HG02943 (cell line): ENCODE measurements around the gene GLI3.
A peak's percentile ranks its signal among the peaks of the same experiment; 100 is the strongest.

Experiments used
- ATAC-seq: cut with Tn5 transposase; IDR thresholded peaks from one replicate; pipeline ENCODE4 v1.9.1; 2021; ENCODE audit warnings: mild to moderate bottlenecking, low read depth, moderate library complexity; ENCODE audit not compliant: unreplicated experiment

Gene GLI3

DNA sequence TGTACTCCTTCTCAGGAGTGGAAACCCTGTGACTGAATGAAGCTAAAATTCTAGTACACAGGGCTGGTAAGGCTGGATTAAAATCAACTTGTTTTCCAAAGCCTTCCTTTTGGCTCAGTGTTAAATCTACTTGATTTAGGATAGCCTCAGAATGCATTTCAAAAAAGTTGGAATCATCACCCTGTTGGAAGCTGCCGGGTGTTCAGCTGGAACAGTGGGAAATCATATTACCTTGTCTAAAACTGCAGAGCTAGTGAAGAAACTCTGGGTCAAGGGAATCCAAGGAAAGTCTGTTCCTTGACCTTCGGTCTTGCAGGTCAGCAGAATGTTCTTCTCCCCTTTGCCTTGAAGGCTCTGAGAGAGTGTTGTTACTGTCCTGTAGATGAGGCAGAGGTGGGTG, 282.0 kb downstream of the GLI3 start:
- no peak for ATAC-seq

DNA sequence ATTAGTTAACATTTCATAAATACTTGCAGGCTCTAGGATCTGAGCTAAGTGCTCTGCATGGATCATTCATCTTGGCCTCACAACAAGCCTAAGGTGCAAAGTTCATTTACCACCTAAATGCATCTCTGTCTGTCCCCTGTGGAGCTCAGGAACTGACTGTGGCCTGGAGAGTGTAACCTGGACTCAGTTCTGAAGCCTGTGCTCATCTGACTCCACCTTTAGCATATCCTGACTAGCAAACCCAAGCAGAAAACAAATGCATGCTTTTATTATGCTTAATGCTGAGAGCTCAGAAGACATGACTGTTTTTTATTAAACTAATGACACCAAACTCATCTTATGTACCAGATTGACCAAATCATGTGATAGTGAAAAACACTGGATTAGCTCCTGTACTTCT, 288.5 kb downstream of the GLI3 start:
- ATAC-seq, result no peak

DNA sequence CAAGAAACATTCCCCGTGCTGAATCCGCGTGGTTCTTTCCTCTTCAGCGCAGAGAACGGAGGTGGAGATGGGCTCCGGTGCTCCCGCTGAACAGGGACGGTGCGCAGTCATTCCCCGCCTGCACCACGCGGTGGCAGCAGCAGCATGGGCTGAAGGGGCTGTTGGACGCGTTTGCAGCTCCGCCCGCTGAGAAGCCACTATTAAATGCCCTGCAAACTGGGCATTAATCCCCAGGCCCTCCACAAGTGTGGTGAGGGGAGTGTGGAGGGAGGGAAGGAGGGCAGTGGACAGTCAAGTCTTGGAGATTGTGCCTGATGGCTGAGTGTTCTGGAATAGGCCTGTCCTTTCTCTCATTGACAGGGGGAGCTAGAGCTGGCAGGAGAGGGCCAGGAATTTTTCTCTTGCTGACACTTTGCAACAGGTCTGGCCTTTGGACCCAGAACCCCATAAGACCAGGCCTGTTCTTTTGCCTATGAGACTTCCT, 293.9 kb downstream of the GLI3 start:
- ATAC-seq, result peak; percentile 84

DNA sequence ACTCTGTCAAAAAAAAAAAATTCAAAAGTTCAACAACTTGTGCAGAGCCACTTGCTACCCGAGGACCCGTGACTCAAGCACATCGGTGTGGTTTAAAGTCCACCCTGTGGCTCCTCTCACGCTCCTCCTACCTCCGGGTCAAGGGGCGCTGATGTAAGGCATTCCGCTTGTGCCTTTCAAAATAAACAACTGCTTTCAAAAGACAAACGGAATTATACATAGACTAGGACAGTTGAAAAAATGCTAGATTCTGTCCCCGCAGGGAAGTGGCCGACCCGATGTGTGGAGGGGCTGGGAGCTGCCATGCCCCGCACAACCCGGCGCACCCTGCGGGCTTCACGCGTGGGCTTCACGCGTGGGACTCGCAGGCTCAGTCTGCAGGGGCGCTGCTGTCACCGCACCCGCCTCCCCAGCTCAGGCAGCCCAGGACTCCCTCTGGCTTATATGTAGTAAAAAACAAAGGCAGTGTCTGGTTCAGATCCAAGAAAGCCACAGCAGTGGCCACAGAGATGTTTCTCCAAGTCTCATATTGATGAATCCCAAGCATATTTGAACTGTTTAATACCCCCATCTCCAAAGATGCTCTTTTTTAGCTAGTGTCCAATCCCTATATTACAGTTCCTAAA, 294.4 kb downstream of the GLI3 start:
- ATAC-seq, result no peak

DNA sequence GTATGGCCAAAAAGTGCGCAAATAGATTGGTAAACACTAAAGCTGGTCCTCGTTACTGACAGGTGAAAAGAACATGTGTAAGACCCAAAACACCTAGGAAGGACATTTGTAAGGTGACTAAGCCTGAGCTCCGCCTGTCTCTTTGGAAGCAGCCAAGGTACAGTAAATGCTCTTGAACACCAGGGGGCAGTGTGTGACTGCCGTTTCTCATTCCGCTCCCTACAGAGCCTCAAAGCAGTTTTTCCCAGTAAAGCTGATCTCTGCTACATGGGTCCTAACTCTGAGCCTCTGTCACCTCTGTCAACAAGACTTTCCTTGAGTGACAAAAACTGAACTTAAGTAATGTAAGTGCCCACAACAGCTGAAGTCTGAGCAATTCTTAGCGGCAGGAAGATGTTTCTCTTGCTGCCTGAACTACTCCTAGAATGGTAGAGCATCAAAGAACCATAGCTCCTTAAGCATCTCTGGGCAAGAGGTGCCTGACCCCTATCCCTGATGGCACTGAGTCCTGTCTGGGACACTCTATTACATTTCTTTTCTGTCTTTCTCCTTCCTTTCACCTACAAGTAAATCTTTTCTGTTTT, 296.2 kb downstream of the GLI3 start:
- ATAC-seq, result peak; percentile 75

DNA sequence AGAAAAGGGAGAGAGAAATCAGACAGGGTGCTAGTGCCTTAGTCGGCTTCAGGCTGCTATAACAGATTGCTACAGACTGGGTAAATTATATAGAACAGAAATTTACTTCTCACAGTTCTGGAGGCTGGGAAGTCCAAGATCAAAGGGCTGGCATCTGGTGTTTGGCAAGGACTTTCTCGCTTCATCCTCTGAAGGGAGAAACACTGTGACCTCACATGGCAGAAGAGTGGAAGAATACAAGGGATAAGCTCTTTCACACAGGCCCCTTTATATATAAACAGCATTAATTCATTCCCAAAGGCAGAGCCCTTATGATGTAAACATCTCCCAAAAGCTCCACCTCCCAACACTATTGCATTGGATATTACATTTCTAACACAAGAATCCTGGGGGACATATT, 298.6 kb downstream of the GLI3 start:
- no peak for ATAC-seq

DNA sequence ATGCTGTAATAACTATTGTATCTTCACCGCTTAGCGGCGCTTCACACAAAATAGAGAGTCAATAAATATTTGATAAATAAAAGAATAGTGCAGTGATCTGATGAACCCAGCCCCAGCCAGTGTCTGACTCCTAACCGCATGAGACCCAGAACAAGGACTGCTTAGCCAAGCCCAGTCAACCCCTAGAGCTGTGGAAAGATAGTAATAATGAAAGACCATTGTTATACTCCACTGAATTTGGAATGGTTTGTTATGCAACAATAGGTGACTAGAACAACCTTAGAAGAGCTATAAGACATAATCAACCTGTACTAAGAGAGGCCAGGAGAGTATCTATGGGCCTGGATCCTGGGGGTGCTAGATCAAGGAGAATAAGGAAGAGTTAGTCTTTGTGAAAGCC, 303.6 kb downstream of the GLI3 start:
- ATAC-seq, result no peak

DNA sequence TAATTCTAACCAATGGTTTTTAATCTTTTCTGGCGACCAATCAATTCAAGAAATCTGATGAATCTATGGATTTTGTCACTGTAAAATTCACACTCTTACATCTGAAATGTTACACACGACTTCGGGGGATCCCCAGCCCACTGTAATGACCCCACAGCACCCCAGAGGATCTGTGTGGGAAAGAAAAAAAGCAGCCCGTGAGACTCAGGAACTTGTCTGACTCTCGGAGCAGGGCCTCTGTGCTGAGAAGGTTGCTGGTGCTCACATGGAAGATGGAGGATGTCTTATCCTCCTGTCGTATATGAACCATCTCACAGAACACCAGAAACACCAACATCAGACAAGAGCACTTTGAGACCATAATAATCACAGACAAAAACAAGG, 305.8 kb downstream of the GLI3 start:
- no peak for ATAC-seq

DNA sequence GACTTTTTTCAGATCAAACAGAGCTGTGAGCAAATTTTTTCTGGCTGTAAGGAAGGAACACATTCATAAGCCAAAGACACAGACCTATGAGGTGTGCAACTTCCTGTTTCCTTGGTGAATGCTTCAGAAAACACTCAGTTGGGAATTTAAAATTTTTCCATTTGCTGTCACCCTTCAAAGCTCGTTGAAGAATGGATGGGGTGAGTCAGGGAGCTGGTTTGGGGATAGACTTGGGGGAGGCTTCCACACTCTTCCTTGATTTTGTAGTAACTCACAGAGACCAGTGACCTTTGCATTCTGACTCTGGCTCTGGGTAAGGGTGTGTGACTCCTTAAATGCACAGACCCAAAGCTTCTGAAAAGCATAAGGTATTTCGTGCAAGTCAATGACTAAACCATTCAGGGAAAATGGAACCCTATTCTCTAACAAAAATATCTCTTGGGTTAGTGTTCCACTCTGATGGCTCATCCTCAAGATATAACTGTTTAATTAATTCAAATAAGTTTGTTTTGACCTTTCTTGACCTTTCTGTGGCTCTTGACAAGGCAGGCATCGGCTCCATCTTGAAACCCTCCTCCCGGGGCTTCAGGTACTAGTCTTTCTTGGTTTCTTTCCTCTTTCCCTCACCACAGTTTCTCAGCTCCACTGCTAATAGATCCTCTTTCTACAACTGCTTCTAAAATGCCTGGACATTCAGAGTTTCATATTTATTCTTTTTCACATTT, 306.3 kb downstream of the GLI3 start:
- no peak for ATAC-seq

DNA sequence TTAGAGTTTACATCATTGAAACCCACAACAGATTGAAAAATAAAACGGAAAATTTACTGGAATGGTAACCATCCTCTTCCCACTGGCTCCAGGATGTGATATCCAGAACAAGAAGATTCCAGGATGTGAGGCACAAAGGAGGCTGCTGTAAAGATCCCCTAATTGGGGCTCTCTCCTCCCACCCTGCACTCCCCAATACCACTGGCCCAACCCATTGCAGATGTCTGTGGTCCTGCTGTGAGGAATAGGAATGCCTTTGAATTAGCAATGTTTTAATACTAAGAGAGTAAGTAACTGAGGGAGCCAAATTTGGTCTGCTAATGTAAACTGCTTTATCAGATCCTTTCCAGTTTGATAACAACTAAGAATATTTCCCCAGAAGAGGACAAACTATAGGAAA, 308.2 kb downstream of the GLI3 start:
- no peak for ATAC-seq

DNA sequence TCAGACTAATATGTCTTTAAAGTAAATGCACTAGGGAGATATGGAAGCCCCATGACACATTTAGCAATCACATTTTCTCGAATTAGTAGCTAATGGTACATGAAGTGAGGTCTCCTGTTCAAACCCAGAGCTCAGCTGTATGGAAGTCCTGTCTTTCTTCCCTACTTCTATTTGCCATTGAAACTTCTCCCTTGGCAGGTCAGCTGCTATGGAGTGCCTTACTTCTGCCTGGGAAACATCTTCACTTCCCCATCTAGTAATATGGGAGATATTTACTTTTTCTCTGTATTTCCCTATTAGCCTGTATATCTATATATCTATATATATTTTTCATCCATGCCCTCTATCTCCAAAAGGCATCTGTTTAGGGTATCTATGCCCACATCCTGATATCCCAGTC, 308.8 kb downstream of the GLI3 start:
- no peak for ATAC-seq

DNA sequence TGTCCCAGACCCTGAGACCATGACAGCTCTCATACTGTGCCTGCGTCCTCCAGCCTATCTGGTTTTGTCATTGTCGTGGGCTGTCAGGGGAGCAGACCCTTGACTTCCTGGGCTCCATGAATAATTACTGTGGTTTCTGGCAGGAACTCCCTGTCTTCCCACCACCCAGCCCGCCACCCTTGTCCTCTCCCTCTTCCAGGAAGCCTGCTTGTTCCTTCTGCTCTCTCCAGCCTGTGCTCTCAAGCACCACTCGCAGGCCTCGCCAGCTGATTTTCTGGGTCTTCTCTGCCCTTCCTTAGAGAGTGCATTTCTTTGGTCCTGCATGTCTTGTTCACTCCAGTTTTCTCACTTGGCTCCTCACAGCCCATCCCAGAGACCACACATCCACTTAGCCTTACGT, 309.6 kb downstream of the GLI3 start:
- no peak for ATAC-seq

DNA sequence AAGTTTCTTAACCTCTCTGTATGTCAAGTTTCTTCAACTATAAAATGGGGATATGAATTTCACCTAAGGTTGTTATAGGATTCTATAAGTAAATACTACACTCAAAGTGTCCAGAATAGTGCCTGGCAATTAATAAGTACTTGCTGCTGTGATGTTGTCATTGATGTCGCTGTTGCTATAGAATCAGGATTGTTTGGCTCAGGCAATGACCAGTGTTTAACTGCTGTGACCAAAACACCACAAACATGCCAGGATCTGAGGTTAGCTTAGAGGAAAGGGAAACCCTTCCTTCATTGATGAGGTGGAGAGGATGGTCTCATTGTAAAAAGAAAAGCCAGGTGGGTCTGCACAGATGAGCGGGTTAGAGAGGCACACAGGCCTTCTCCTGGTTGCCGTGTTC, 311.1 kb downstream of the GLI3 start:
- no peak for ATAC-seq

DNA sequence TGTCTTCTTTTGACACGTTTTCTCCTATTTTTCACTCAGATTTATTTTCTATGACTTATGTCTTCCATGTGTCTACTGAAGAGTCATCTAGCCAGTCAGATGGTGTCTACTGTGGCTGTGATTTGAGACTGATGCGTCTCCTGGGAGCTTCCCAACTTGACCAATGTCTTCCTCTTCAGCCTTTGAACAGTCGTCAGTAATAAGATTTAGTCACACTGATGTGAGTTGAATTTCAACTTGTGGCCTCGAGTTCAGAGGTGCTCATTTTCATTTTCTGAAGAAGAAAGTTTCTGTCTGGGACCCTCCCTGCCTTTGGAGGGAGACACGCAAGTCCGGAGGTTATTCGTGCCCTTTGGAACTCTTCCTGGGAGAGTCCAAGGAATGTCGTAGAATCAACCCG, 312.2 kb downstream of the GLI3 start:
- no peak for ATAC-seq

DNA sequence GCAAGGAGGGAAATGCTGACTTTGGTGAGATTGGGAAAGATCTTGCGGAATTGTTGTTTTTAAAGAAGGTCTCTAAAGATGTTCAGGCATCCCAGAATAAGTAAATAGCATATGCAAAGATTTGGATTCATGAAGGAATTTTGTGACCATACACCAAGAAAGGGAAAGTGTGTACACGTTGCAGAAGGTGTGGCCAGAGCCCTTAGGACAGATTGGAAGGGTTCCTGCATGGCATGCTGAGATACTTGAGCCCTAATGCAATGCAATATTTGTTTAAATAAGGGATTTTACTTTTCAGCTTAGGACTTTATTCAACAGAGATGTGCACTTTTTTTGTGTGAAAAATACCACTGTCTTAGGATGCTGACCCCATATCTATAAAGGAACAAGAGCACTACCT, 314.6 kb downstream of the GLI3 start:
- ATAC-seq, result no peak

DNA sequence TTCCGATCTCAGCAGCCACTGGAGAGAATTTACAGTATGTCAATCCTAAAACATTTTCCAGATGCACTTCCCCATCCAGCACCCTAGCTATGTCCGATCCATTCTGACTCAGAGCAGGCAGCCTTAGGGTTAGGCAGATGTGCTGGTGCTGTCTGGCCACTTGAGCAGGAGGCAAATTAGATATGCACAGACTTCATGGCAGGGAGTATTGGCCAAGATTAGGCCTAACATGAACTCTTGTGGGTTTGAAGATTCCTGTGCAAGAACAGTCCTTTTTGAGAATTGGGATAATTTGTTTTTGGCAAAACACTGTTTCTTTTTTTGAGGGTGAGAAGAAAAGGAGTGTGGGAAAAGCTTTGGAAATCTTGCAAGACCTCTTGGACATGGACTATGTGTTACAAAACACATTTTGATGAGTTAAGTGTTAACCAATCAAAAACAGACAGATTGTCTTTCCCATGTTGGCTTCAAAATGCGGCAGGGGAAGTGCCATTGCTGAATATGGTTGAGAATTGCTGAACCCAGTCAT, 315.5 kb downstream of the GLI3 start:
- ATAC-seq, result no peak

DNA sequence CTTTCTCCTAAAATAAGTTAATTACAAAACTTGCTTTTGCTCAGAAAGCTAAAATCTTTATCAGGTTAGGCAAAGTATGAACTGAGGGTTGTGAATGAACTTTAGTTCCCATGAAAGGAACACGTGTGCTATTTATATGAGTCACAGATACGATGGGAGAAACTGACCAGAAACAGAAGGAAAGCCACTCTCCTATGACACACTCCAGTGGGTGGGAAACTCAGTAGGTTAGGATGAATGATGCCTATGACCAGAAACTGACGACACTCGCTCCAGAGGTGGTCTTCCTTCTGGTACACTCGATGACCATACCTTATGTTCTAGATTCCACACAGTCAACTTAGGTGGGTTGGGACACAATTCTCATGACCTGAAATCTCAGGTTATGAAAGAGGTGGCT, 318.4 kb downstream of the GLI3 start:
- ATAC-seq, result no peak

DNA sequence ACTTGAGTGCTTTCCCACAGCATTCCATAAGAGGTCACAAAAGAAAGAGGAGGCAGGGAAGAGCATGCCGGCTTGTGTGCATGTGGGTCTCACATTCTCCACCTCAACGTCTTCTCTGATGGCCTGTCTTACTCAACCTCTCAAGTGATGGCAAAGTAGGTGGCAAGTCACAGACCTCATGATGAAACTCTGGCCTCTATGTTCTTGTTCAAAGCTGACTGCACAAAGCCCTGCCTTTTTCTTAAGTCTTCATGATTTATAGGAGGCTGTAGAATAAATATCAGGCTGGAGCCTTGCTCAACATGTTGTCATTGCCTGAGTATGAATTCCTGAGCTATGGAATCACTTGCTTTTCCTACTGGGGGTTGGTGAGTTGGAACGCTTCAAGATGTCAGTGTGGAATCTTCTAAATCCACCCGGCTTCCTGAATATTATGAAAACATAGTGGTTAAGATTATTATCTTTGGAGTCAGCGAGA, 320.5 kb downstream of the GLI3 start:
- no peak for ATAC-seq

DNA sequence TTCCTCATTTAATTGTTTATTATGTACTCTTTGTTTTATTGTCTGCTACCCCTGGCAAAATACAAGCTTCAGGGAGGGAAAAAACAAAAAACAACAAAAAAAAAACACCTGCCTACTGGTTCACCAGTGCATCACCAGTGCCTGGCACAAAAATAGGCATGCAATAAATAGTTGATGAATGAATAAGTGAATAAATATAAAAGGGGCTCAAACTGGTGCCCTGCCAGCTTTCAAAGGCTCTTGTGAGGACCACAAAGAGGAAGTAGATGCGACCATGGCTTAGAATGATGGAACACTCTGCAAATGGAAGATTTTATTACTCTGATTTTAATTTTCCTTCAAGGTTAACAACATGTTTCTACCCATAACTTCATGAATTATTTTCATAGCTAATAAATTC, 321.1 kb downstream of the GLI3 start:
- ATAC-seq, result no peak

DNA sequence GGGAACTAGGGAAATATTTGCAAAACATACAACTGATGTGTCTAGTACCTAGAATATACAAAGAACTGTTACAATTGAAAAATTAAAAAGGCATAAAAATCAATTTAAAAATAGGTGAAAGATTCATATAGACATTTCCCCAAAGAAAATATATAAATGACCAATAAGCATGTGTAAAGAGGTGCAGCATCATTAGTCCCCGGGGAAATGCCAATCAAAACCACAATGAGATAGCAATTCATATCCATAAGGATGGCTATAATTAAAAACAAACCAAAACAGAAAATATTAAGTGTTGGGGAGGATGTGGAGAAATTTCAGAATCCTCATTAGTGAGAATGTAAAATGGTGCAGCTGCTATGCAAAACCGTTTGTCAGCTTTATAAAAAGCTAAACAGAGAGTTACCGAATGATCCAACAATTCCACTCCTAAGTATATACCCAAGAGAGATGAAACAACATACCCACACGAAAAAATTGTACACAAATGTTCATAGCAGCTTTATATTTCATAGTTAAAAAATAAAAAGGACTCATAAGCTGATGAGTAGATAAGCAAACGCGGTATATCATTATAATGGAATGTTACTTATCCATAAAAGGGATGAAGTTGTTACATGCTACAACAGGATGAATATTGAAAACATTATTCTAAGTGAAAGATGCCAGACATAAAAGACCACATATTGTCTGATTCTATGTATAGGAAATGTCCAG, 324.0 kb downstream of the GLI3 start:
- ATAC-seq, result no peak

DNA sequence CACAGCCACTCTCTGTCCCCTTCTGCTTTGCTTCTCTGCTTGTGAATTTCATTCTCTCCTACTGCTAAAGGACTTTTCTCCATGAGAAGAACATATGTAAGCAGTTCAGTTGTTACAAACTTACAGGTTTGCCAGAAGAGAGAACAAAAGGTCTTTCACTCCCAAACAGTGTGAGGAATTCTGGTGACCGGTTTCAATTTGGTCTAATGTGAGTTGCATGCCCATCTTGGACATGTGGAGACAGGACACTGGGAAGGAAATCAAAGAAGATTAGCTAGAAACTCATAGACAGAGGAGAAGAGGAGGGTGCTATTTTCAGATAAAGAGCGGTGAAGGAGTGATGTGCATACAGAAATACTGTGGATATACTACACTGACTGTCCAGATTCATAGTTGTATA, 324.6 kb downstream of the GLI3 start:
- ATAC-seq, result no peak
